Measurements from ENCODE around the gene CLDN16.

CLDN16 gene

GRCh38 chr3:190375246-190375645, 12.7 kb upstream of the CLDN16 start:
- H3K27me3 ChIP-seq (ENCODE audit: control insufficient read depth, low read length) = 0 out of 2 replicates have a peak, but pooled peaks cover 3% of the 10 kb centered on the region
- no peaks in the 10 kb centered on the region for H3K4me1 ChIP-seq (ENCODE audit: control insufficient read depth, low read length)
- no peaks in the 10 kb centered on the region for H3K9me2 ChIP-seq (replicated peaks; ENCODE audit: control insufficient read depth, low read length)
- H3K4me2 ChIP-seq (ENCODE audit: low read length) = no peak overlapping the region
- no peaks in the 10 kb centered on the region for H3F3A ChIP-seq (ENCODE audit: control insufficient read depth, insufficient read depth)
- no peaks in the 10 kb centered on the region for H4K20me1 ChIP-seq (ENCODE audit: control insufficient read depth, insufficient read depth, low read depth, low read length)
- H3K79me2 ChIP-seq (ENCODE audit: control insufficient read depth, low read length) = no peaks in the 10 kb centered on the region
- TF ChIP-seq CTCF (IDR thresholded peaks at IDR 0.05; ENCODE audit: low read depth, low read length, poor library complexity, severe bottlenecking) (no peak), EZH2phosphoT487 (IDR thresholded peaks at IDR 0.05; ENCODE audit: borderline replicate concordance, low read length) (no peak)
- no peaks in the 10 kb centered on the region for H3K36me3 ChIP-seq (ENCODE audit: control insufficient read depth, low read length)
- H3K9me3 ChIP-seq (ENCODE audit: control insufficient read depth, insufficient read depth, low read length) = no peaks in the 10 kb centered on the region
- no peak overlapping the region for H3K27ac ChIP-seq (ENCODE audit: low read depth, low read length)
- no peak overlapping the region for H3K4me3 ChIP-seq (ENCODE audit: low read length)

GRCh38 chr3:190375671-190376070, 12.3 kb upstream of the CLDN16 start:
- Histone ChIP-seq H3K4me2 (ENCODE audit: low read length) (no peak overlapping the region), H3K36me3 (ENCODE audit: control insufficient read depth, low read length) (no peaks in the 10 kb centered on the region), H3K79me2 (ENCODE audit: control insufficient read depth, low read length) (no peaks in the 10 kb centered on the region), H4K20me1 (ENCODE audit: control insufficient read depth, insufficient read depth, low read depth, low read length) (no peaks in the 10 kb centered on the region), H3K9me2 (replicated peaks; ENCODE audit: control insufficient read depth, low read length) (no peaks in the 10 kb centered on the region), H3F3A (ENCODE audit: control insufficient read depth, insufficient read depth) (no peaks in the 10 kb centered on the region), H3K9me3 (ENCODE audit: control insufficient read depth, insufficient read depth, low read length) (no peaks in the 10 kb centered on the region), H3K4me1 (ENCODE audit: control insufficient read depth, low read length) (no peaks in the 10 kb centered on the region), H3K27me3 (ENCODE audit: control insufficient read depth, low read length) (0 out of 2 replicates have a peak, but pooled peaks cover 3% of the 10 kb centered on the region), H3K4me3 (ENCODE audit: low read length) (no peak overlapping the region), H3K27ac (ENCODE audit: low read depth, low read length) (no peak overlapping the region)
- TF ChIP-seq EZH2phosphoT487 (IDR thresholded peaks at IDR 0.05; ENCODE audit: borderline replicate concordance, low read length) (no peak), CTCF (IDR thresholded peaks at IDR 0.05; ENCODE audit: low read depth, low read length, poor library complexity, severe bottlenecking) (no peak)

GRCh38 chr3:190378240-190378891, 9.6 kb upstream of the CLDN16 start:
- Histone ChIP-seq H3K36me3 (ENCODE audit: control insufficient read depth, low read length) (no peaks in the 10 kb centered on the region), H3K4me3 (ENCODE audit: low read length) (no peak overlapping the region), H3K9me3 (ENCODE audit: control insufficient read depth, insufficient read depth, low read length) (no peaks in the 10 kb centered on the region), H3K4me2 (ENCODE audit: low read length) (no peak overlapping the region), H3K27ac (ENCODE audit: low read depth, low read length) (no peak overlapping the region), H3K9me2 (replicated peaks; ENCODE audit: control insufficient read depth, low read length) (no peaks in the 10 kb centered on the region), H3F3A (ENCODE audit: control insufficient read depth, insufficient read depth) (no peaks in the 10 kb centered on the region), H3K79me2 (ENCODE audit: control insufficient read depth, low read length) (no peaks in the 10 kb centered on the region), H3K4me1 (ENCODE audit: control insufficient read depth, low read length) (no peaks in the 10 kb centered on the region), H4K20me1 (ENCODE audit: control insufficient read depth, insufficient read depth, low read depth, low read length) (no peaks in the 10 kb centered on the region), H3K27me3 (ENCODE audit: control insufficient read depth, low read length) (0 out of 2 replicates have a peak, but pooled peaks cover 3% of the 10 kb centered on the region)
- TF ChIP-seq EZH2phosphoT487 (IDR thresholded peaks at IDR 0.05; ENCODE audit: borderline replicate concordance, low read length) (no peak), CTCF (IDR thresholded peaks at IDR 0.05; ENCODE audit: low read depth, low read length, poor library complexity, severe bottlenecking) (no peak)
